ENCODE data around the gene IRX5. TPM values are rescaled to one million over a fixed set of nuclear protein-coding genes. Genes with fewer than 3 reads are reported as not detected.

The IRX5 gene
- total RNA-seq, 6 experiments from 2014 or later = 4.5 to 5.7 (median 4.7) TPM

GRCh38 chr16:54964239-54964638 is 33.6 kb downstream of the IRX5 start:
- no peaks in the 10 kb centered on the region for H3K9me3 Mint-ChIP-seq
- H3K4me3 Mint-ChIP-seq = no peak overlapping the region
- no peak for DNase-seq
- peaks cover 14% of the 10 kb centered on the region for H3K27me3 Mint-ChIP-seq (ENCODE audit: insufficient read depth)
- no peak overlapping the region for H3K27ac Mint-ChIP-seq
- TF ChIP-seq, protein P1, sequence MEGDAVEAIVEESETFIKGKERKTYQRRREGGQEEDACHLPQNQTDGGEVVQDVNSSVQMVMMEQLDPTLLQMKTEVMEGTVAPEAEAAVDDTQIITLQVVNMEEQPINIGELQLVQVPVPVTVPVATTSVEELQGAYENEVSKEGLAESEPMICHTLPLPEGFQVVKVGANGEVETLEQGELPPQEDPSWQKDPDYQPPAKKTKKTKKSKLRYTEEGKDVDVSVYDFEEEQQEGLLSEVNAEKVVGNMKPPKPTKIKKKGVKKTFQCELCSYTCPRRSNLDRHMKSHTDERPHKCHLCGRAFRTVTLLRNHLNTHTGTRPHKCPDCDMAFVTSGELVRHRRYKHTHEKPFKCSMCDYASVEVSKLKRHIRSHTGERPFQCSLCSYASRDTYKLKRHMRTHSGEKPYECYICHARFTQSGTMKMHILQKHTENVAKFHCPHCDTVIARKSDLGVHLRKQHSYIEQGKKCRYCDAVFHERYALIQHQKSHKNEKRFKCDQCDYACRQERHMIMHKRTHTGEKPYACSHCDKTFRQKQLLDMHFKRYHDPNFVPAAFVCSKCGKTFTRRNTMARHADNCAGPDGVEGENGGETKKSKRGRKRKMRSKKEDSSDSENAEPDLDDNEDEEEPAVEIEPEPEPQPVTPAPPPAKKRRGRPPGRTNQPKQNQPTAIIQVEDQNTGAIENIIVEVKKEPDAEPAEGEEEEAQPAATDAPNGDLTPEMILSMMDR (IDR thresholded peaks at IDR 0.05) = no peak
- H3K4me1 Mint-ChIP-seq (ENCODE audit: low read depth) = no peaks in the 10 kb centered on the region
- H3K36me3 Mint-ChIP-seq (ENCODE audit: low read depth) = no peaks in the 10 kb centered on the region

GRCh38 chr16:54965464-54965863 is 34.8 kb downstream of the IRX5 start:
- no peak for DNase-seq
- no peaks in the 10 kb centered on the region for H3K4me1 Mint-ChIP-seq (ENCODE audit: low read depth)
- TF ChIP-seq, protein P1 (IDR thresholded peaks at IDR 0.05) = no peak
- H3K9me3 Mint-ChIP-seq = no peaks in the 10 kb centered on the region
- no peaks in the 10 kb centered on the region for H3K36me3 Mint-ChIP-seq (ENCODE audit: low read depth)
- H3K4me3 Mint-ChIP-seq = no peak overlapping the region
- peaks cover 17% of the 10 kb centered on the region for H3K27me3 Mint-ChIP-seq (ENCODE audit: insufficient read depth)
- H3K27ac Mint-ChIP-seq = no peak overlapping the region

DNA sequence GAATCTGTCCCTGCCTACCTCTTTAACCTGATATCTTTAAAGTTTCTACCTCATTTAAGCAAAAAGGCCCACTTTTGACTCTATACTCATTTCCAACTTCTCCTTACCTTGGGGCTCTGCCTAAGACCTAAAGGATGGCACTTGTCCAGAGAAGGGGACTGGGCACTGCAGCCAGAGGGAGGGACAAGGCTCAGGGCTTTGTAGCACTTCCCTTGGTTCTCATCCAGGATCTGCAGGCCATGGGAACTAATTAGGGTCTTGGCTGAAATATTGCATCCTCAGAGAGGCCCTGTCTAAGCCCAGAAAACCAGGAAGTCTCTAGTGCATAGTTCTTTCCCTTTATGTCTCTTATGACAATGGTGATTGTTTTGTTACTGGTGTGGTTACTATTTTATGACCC is 37.3 kb downstream of the IRX5 start:
- no peaks in the 10 kb centered on the region for H3K9me3 Mint-ChIP-seq
- peaks cover 21% of the 10 kb centered on the region for H3K27me3 Mint-ChIP-seq (ENCODE audit: insufficient read depth)
- no peaks in the 10 kb centered on the region for H3K36me3 Mint-ChIP-seq (ENCODE audit: low read depth)
- TF ChIP-seq, protein P1 (IDR thresholded peaks at IDR 0.05) = no peak
- no peak overlapping the region for H3K27ac Mint-ChIP-seq
- H3K4me3 Mint-ChIP-seq = no peak overlapping the region
- no peaks in the 10 kb centered on the region for H3K4me1 Mint-ChIP-seq (ENCODE audit: low read depth)
- DNase-seq = no peak

- TF ChIP-seq, protein P1 (IDR thresholded peaks at IDR 0.05) = no peak
- no peak for DNase-seq
- Mint-ChIP-seq H3K27me3 (ENCODE audit: insufficient read depth) (peaks cover 18% of the 10 kb centered on the region), H3K4me3 (no peak overlapping the region), H3K27ac (no peak overlapping the region), H3K9me3 (no peaks in the 10 kb centered on the region), H3K4me1 (ENCODE audit: low read depth) (no peaks in the 10 kb centered on the region), H3K36me3 (ENCODE audit: low read depth) (no peaks in the 10 kb centered on the region)
Measured at GRCh38 chr16:54968784-54969183, 38.1 kb downstream of the IRX5 start.

GRCh38 chr16:54970016-54970415 is 39.4 kb downstream of the IRX5 start:
- Mint-ChIP-seq H3K36me3 (ENCODE audit: low read depth) (no peaks in the 10 kb centered on the region), H3K27ac (no peak overlapping the region), H3K9me3 (no peaks in the 10 kb centered on the region), H3K4me3 (no peak overlapping the region), H3K27me3 (ENCODE audit: insufficient read depth) (peaks cover 17% of the 10 kb centered on the region), H3K4me1 (ENCODE audit: low read depth) (no peaks in the 10 kb centered on the region)
- no peak for DNase-seq
- TF ChIP-seq, protein P1 (IDR thresholded peaks at IDR 0.05) = no peak

- no peaks in the 10 kb centered on the region for H3K4me1 Mint-ChIP-seq (ENCODE audit: low read depth)
- no peaks in the 10 kb centered on the region for H3K36me3 Mint-ChIP-seq (ENCODE audit: low read depth)
- H3K9me3 Mint-ChIP-seq = no peaks in the 10 kb centered on the region
- TF ChIP-seq, protein P1 (IDR thresholded peaks at IDR 0.05) = no peak
- H3K27ac Mint-ChIP-seq = no peak overlapping the region
- no peak for DNase-seq
- H3K4me3 Mint-ChIP-seq = no peak overlapping the region
- H3K27me3 Mint-ChIP-seq (ENCODE audit: insufficient read depth) = peaks cover 21% of the 10 kb centered on the region
Measured at GRCh38 chr16:54974367-54974766, 43.7 kb downstream of the IRX5 start.

Measured in HFFc6 (cell line).